GM12875 (cell line): ENCODE results near the gene JPT2.

ENCODE experiments used
- H3K4me3 ChIP-seq: one replicate; pipeline ENCODE4 v1.5.1; 2011; ENCODE audit warnings: low read depth, low read length, control low read depth
- CTCF ChIP-seq: IDR thresholded peaks from 2 replicates; pipeline ENCODE4 v1.5.1; 2011; ENCODE audit warnings: low read depth, mild to moderate bottlenecking, control low read depth, inconsistent platforms, low read length, moderate library complexity, borderline replicate concordance; ENCODE audit not compliant: insufficient read depth

Gene JPT2

GRCh38 chr16:1667271-1667670 is 10.8 kb upstream of the JPT2 start:
- TF ChIP-seq CTCF = no peak
- H3K4me3 ChIP-seq = no peak overlapping the region

- H3K4me3 ChIP-seq = no peak overlapping the region
- TF ChIP-seq CTCF = no peak
These were observed 10.2 kb upstream of the JPT2 start for GRCh38 chr16:1667916-1668315.

GRCh38 chr16:1668612-1669319 is 9.3 kb upstream of the JPT2 start:
- no peak for TF ChIP-seq CTCF
- H3K4me3 ChIP-seq = no peak overlapping the region

- no peak for TF ChIP-seq CTCF
These were observed 8.4 kb upstream of the JPT2 start for GRCh38 chr16:1669698-1670097.

GRCh38 chr16:1670371-1670770 is 7.7 kb upstream of the JPT2 start:
- H3K4me3 ChIP-seq = no peak overlapping the region
- TF ChIP-seq CTCF = no peak

More at GRCh38 chr16:1669698-1670097, 8.4 kb upstream of the JPT2 start:
- no peak overlapping the region for H3K4me3 ChIP-seq

GRCh38 chr16:1670866-1671265 is 7.2 kb upstream of the JPT2 start:
- no peak for TF ChIP-seq CTCF
- no peak overlapping the region for H3K4me3 ChIP-seq

- H3K4me3 ChIP-seq = no peak overlapping the region
- no peak for TF ChIP-seq CTCF
These were observed 4.5 kb upstream of the JPT2 start for GRCh38 chr16:1673424-1674151.
